HG03558 (cell line): ENCODE measurements around the gene TM4SF4.
A peak's percentile ranks its signal among the peaks of the same experiment; 100 is the strongest.

Experiments used
- ATAC-seq: cut with Tn5 transposase; IDR thresholded peaks from one replicate; pipeline ENCODE4 v1.9.1; 2021; ENCODE audit warnings: moderate number of reproducible peaks; ENCODE audit not compliant: unreplicated experiment; ENCODE audit errors: extremely low read depth

TM4SF4 gene

DNA sequence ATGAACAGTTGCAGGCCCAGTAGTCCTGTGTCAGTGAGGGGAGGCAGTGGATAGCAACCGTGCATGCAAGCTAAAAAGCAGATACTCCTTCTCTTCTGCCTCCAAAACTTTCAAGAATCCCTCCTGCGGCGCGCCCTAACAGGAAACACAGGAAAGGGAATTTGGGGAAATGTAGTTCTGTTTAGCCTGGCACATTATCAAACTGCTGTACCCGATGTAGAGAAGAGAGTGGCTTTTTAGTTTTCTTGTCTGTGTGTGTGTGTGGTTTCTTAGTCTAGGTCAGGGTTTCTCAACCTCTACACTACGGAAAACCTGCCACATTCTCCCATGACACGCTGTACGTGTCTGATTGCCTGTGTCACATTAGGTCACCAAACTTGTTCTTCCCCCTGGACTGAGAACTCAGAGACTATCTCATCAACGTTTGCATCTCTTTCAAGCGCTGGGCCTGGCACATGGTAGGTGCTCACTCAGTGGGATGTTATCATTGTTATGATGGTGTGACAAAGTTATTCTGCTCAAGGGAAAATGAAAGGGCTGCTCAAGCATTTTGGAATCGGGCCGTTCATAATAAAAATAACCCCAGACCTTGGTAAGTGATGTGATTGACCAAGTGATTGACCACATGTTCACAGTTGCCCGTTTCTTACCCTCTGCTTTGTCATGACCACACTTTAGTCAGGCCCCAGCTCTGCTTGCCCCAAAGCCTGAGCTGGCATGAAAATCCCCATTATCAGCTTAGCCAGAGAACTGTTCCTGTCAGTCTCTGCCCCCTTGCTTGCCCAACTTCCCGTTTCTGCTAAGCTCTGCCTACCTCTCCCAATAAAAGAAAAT, 33.2 kb downstream of the TM4SF4 start:
- ATAC-seq, result no peak

DNA sequence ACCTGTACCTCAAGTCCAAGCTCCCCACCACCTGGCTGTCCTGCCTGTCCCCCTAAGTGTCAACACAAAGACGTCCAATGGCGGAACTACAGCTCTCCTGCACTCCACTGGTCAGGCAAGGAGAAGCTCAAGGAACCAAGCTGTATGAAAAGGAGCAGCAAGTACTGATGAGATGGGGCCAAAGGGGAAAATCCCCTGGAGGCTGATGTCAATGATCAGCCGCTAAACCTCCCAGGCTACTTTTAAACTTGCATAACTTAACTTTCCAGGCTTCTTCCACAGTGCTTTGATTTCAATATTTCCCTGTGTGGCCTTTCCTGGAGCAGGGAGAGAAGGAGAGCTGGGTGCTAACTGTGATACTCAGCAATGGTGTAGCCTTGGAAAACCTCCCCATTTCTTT, 35.0 kb downstream of the TM4SF4 start:
- no peak for ATAC-seq

DNA sequence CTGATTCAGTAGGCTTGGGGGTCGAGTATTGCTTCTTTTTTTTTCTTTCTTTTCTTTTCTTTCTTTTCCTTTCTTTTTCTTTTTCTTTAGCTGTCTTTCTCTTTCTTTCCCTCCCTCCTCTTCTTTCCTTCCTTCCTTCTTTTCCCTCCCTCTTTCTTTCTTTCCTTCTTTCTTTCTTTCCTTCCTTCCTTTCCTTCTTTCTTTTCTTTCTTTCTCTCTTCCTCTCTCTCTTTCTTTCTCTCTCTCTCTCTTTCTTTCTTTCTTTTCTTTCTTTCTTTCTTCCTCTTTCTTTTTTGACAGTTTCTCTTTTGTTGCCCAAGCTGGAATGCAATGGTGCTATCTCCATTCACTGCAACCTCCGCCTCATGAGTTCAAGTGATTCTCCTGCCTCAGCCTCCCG, 36.0 kb downstream of the TM4SF4 start:
- ATAC-seq, result no peak

DNA sequence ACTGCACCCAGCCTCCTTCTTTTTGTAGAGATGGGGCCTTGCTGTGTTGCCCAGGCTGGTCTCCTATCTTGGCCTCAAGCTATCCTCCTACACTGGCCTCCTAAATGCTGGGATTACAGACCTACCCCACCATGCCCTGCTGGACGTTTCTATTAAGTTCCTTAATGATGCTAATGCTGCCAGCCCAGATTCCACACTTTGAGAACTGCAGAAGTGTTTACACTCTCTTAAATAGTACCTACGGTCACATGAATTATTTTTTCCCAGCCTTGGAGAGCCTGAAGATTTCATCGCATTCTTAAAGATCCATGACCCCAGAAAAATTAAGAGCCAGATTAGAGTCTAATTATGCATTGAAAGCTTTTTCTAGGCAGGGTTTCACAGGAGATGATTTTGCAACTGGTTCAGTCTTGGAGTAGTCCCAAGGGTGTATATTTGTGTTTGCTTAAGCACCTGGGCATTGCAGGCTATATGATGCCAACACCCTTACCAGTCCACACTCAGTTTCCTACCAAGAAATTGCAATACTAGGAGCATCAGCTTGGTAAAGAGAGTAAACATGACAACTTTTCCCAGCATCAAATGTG, 36.6 kb downstream of the TM4SF4 start:
- no peak for ATAC-seq

DNA sequence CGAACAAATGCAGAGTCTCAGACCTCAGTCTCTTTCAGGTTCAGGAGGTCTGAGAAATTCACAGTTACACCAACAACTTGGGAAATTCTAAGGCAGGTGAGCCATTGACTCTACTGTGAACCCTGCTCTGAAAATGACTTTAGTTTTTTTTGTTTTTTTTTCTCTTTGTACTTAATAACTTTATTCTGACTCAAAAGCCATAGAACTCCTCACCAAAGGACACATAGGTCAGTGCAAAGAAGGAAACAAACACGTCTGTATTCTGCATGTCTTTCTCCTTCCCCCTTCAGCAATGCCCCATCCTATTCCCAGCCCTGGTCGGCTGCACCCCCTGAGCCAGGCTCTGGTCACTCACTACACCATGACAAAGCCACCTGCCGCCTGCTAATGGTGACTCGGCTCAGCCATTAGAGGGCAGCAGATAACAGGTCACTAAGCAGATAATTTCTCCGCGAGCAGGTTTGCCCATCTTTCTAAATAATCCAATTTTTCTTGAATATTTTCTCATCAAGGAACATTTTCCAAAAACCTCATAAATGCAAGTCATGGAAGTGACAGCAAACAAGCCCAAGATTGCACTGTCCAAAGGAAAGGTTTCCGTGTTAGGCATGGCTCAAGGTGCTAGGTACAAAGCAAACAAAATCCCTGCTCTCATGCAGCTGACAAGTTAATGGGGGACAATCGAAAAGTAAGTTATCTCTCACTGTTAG, 37.7 kb downstream of the TM4SF4 start:
- peak; percentile 65 for ATAC-seq

DNA sequence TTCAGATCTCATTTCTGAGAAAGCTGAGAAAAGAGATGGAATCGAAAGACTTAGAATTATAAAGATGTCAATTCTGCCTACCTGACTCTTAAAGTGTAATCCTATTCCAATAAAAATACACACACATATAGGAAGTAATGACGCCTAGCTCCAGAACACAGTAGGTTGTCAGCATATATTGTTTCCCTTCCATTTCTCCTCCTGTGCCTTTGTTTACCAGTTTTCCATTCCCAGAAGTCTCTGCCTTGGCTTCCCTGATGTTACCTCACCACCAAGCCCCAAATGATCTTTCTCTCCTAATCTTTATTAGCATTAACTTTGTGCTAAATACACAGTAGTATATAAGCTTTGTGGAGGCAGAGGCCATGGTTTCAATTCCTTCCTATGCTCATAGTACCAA, 40.0 kb downstream of the TM4SF4 start:
- no peak for ATAC-seq

DNA sequence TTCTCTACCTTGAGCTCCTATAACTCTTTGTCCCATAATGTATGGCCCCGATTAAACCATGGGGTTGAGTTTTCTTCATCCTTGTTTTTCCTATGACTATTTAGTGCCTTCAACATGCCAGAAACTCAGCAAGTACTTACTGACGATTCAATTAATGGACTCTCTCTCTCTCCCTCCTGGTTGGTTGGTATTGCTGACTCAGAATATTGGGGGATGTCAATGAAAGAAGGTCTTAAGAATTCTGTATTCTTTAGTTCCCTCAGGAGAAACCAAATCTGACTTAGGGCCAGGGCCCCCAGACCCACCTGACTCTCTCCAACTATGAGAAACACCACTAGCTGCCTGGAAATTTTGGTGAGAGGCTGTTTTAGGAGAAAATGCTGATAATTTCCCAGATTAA, 40.8 kb downstream of the TM4SF4 start:
- ATAC-seq, result no peak

DNA sequence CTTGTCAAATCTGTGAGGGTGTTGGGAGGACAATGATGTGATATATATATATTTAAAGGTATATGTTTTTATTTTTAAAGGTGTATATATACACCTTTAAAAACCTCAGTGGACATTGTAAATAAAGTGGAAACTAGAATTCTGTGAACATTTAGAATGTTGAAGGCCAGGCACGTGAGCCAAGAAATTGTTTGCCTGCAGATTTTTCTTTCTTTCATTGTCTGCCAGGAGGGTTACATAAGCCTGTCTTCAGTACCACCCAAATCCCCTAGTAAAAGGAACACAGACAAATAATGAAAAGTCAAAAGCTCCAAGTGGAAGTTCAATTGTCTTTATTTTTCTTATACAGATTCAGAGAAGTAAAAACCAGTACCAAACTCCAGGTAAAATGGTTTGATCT, 42.4 kb downstream of the TM4SF4 start:
- no peak for ATAC-seq

DNA sequence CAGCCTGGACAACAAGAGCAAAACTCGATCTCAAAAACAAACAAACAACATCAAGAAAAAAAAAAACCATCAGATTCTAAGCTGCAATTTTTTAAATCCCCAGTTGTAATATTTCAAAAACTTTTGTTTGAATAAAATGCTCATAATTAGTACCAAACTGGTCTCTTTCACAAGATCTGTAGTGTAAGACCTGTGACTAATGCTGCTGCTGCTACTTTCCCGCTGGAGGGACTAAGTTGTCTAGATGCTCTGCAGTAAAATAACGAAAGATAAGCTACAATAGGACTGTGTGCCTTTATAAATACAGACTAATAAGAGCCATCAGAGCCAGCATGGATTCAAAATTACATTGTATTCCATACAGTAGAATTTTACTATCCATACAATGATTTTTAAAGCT, 45.4 kb downstream of the TM4SF4 start:
- ATAC-seq, result no peak

DNA sequence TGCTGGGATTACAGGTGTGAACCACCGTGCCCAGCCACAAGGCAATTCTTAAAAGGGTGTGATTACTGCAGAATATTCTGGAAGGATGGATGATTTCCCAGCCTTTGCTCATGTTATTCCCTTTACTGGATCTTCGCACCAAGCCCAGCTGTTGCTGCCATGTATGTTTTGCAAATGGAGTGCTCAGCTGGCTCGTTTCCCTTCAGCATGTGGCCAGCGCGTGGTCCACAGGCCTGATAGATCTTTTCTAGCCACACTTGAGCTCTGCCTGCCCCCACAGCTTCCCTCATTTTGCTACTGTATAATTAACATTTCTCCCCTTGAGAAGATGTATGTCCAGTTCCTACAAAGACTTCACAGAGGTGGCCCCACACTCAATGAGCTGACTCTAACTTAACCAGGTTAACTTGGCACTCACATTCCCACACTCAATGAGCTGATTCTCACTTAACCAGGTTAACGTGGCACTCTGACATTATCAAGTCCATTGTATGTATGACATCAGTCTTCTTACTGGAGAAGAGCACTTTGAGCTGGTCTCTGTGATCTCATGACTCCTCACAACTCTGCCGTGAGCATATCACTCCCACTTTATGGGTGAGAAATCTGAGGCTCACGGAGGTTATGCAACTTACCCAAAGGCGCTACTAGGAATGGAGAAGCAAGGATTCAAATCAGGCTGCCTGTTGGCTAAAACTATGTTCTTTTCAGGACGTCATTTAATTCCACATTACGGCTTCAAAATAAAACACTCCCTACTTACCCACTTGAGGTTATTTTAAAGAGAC, 49.2 kb downstream of the TM4SF4 start:
- no peak for ATAC-seq

DNA sequence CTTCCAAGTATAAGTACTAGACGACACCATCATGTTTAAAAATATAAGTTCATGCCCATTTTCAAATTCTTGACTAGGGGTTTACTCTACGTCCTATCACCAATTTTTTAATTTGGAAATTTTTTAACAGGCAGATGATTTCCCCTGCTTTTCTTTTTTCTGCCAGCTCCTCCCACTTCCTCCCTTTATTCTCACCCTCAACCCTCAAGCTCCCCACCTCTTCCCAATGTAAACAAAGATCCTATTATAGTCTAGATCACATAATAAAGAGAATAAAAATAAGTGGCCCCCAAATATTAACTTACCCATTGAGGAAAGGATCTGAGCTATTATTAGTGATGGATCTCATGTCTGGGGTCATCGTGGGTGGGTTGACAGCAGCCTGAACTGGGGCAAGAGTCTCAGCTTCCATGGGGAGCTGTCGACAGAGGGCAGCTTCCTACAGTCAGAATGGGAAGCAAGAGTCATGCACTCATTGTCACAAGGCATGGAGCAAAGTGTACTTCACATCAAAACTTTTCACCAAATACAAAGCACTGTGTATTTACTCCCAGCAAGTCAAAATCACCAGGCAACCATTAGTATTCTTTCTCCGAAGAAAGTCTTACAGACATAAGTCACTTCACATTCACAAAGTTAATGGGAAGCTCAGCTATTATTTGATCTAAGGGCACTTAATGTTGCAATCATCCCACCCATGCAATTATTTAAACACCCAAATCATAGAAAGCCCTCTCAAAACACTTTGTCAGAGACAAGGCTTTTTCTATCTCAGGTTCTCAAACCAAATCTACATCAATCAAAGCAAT, 53.2 kb downstream of the TM4SF4 start:
- ATAC-seq, result no peak

DNA sequence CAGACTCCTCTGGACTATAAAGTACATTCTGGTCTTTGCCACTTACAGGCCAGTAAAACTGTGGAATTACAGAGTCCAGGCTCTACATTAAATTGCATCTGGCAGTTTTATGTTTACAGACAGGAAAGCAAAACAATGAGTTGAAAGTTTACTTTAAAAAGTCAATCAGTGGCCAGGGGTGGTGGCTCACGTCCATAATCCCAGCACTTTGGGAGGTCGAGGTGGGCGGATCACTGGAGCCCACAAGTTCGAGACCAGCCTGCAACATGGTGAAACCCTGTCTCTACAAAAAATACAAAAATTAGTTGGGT, 53.8 kb downstream of the TM4SF4 start:
- no peak for ATAC-seq

DNA sequence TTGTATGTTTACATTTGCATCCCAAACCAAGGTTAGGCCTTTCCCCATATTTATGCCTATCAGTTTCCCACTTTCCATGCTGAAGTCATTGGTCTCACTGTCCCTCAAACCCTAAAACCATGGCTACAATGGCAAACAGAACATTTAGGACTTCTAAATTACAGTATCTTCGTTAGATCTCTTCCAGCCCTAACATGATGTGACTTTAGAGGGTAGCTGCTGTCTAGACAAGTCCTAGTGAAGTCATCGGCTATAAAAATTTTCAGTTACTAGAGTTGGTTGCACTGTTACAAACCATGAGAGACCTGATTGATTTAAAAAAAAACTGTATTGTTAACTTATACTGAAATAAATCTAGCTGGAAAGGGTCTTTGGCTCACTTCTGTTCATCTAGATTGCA, 54.6 kb downstream of the TM4SF4 start:
- ATAC-seq, result no peak

DNA sequence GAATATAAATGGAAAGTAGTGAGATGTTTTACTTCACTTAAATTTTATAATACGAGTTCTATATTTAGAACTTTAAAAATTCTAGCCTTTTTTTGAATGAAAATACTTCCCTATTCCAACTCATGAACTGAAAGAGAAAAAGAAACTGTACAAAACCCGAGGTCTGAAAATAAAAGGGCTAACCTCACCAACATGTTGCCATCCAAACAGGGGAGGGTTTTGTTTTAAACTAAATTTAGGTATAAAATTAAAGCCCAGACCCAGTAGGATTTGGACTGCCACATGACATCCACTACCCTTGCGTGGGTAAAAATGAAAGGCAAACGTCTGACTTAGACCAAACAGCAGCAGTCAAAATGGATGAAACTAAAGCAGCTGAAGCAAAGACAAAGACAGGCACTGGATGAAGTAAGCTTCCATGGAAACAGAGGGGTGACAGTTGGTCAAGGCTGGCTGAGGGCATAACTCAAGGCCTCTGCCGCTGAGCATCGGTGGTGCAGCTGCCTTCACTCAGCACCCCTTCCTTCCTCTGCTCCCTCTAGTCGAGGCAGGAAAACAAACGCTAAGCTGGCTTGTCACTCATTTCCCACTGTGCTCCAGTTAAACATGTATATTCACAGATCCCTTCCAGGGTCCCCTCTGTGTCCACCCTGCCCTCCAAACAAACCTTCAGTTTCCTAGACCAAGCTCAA, 58.1 kb downstream of the TM4SF4 start:
- no peak for ATAC-seq

DNA sequence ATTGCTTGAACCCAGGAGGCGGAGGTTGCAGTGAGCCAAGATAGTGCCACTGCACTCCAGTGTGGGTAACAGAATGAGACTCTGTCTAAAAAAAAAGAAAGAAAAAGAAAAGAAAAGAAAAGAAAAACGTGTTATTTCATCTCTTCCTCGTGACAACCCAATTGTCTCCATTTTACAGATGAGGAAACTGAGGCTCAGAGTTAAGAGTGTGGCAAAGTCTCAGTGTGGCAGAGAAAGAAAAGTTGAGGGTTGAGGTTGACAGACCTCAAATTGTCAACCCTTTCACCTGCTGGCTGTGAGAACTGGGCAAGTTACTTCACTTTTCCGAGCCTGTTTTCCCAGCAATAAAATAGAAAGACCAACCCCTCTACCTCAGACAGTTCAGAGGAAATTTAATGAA, 59.6 kb downstream of the TM4SF4 start:
- ATAC-seq, result no peak

DNA sequence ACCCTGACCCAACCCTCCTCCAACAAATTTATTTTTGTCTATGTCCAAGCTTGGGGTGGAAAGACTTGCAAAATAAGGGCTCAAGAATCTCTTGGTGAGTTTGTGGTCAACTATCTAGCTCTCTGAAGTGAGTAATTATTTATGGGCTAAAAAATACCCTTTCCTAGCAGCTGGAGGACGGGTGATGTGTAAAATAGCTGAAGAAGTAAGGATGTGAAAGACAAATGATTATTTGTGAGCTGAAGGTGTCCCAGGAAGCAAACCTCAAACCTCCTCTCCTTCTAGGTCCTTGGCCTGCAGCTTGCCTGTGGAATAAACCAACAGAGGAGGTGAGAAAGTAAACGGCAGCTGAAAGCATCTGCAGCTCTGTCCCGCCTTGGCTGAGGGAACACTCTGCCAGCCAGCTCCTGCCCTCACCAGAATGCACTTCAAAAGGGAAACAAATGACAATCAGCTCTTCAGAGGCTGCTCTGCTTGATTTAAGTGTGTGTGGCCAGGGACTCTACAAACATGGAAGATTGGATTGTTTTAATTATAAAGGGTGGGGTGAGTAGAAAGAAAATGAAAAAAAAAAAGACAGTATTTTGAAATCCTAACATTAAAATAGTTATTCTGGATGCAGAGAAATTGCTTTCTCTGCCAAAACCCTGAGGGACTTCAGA, 60.3 kb downstream of the TM4SF4 start:
- no peak for ATAC-seq

DNA sequence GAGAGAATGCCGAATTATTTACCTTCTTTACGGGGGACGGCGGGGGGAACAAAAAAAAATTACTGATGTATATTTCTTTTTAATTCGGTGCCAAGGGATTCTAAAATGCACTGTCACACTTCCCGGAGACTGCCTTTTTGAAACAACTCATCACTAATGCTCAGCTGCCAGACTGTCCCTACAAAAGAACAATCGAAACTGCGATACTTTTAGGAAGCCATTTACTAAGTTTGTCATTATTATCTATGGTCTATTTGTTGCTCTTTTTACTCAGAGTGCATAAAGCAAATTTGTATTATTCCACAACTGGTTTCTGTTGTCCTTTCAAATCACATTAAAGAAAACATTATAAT, 60.8 kb downstream of the TM4SF4 start:
- ATAC-seq, result no peak

DNA sequence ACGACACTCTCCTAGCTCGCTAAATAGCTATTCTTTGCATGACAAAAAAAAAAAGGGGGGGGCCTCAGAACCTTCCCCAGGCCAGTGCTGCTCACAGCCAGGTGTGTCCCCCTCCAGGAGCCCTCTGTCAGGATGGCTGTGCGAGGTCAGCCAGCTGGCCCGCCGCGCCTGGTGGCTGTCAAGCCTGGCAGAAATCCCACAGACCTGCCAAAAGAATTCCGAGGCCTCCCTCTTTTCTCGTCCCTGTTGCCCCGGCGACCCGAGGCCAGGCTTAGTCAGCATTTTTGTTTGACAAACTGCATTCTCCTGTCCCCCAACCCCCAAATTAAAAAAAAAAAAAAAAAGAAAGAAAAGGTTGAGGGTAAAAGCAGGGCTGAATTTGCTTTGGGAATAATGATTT, 61.9 kb downstream of the TM4SF4 start:
- ATAC-seq, result no peak

DNA sequence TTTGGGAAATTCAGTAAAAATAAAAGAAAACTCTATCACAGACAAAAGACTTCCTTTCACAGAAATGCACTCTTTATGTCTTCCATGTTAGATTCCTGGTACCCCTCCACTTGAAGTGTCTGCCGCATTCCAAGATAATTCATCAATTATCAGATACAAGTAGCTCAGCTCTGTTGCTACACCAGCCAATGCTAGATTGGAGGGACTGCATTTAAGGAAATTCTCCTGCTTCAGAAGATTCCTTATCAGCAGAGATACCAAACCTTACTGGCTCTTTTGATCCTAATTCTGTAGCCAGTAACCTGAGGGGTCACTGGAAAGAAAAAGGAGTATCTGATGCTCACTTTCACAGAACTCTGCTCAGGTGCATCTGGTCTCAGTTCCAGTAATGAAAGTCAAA, 63.9 kb downstream of the TM4SF4 start:
- no peak for ATAC-seq
